Progenitor cell of endocrine pancreas (in vitro differentiated cells): ENCODE data around the gene PDZRN4. TPM values are rescaled to one million over a fixed set of nuclear protein-coding genes. Genes with fewer than 3 reads are reported as not detected.
"Not testable (repeated sequence)": the region's sequence is repeated elsewhere in the genome, so short reads cannot be mapped to it uniquely, and the experiment has no call there.

Source experiments
- DNase-seq: peaks from one replicate; pipeline ENCODE4 v3.0.0; 2021; ENCODE audit warnings: low spot score; ENCODE audit not compliant: unreplicated experiment
- H3K27ac Mint-ChIP-seq: 2 replicates; pipeline ENCODE4 v1.8.0; 2021; ENCODE audit warnings: mild to moderate bottlenecking, moderate library complexity, mixed read lengths
- H3K27me3 Mint-ChIP-seq: 2 replicates; pipeline ENCODE4 v1.8.0; 2021; ENCODE audit warnings: mixed read lengths
- H3K36me3 Mint-ChIP-seq: 2 replicates; pipeline ENCODE4 v1.8.0; 2022; ENCODE audit warnings: mixed read lengths; ENCODE audit not compliant: insufficient read depth
- H3K4me1 Mint-ChIP-seq: 2 replicates; pipeline ENCODE4 v1.8.0; 2021; ENCODE audit warnings: low read depth, mixed read lengths
- H3K4me3 Mint-ChIP-seq: 2 replicates; pipeline ENCODE4 v1.8.0; 2021; ENCODE audit warnings: low read depth, mild to moderate bottlenecking, moderate library complexity, mixed read lengths
- H3K9me3 Mint-ChIP-seq: 2 replicates; pipeline ENCODE4 v1.8.0; 2021; ENCODE audit warnings: low read depth, mixed read lengths
- CTCF ChIP-seq: fragments of 200-600 bp; sonication (generic); IDR thresholded peaks from one replicate; pipeline ENCODE4 v1.5.0; 2021; ENCODE audit warnings: antibody characterized with exemption, mild to moderate bottlenecking; ENCODE audit not compliant: unreplicated experiment
- total RNA-seq: library from RNA; stranded (reverse); gene quantifications from 2 replicates; pipeline ENCODE4 v1.2.1, GENCODE V29; 2021

Gene PDZRN4
- total RNA-seq, 1 donor from 2014 or later, result 0.12 TPM

GRCh38 chr12:41537522-41537921, 349.4 kb downstream of the PDZRN4 start:
- Mint-ChIP-seq H3K4me3 (no peak overlapping the region), H3K27ac (no peak overlapping the region), H3K36me3 (no peaks in the 10 kb centered on the region), H3K4me1 (peaks cover 20% of the 10 kb centered on the region), H3K9me3 (no peaks in the 10 kb centered on the region), H3K27me3 (no peaks in the 10 kb centered on the region)
- DNase-seq, result no peak
- no peak for TF ChIP-seq CTCF

- H3K27ac Mint-ChIP-seq, result no peak overlapping the region
- peaks cover 5% of the 10 kb centered on the region for H3K4me1 Mint-ChIP-seq
- DNase-seq, result no peak
- peaks cover 3% of the 10 kb centered on the region for H3K9me3 Mint-ChIP-seq
- no peaks in the 10 kb centered on the region for H3K36me3 Mint-ChIP-seq
- no peak for TF ChIP-seq CTCF
- no peaks in the 10 kb centered on the region for H3K27me3 Mint-ChIP-seq
- H3K4me3 Mint-ChIP-seq, result no peak overlapping the region
These were observed 357.6 kb downstream of the PDZRN4 start for GRCh38 chr12:41545761-41546160.

GRCh38 chr12:41547071-41547470, 359.0 kb downstream of the PDZRN4 start:
- not testable (repeated sequence) for H3K9me3 Mint-ChIP-seq, H3K4me1 Mint-ChIP-seq, H3K4me3 Mint-ChIP-seq, H3K36me3 Mint-ChIP-seq, H3K27me3 Mint-ChIP-seq, H3K27ac Mint-ChIP-seq, DNase-seq

GRCh38 chr12:41548926-41549325, 360.8 kb downstream of the PDZRN4 start:
- Mint-ChIP-seq H3K9me3 (peaks cover 3% of the 10 kb centered on the region), H3K36me3 (no peaks in the 10 kb centered on the region), H3K4me1 (peaks cover 4% of the 10 kb centered on the region), H3K27ac (no peak overlapping the region), H3K4me3 (no peak overlapping the region), H3K27me3 (no peaks in the 10 kb centered on the region)
- no peak for DNase-seq
- no peak for TF ChIP-seq CTCF

- no peaks in the 10 kb centered on the region for H3K9me3 Mint-ChIP-seq
- no peak overlapping the region for H3K27ac Mint-ChIP-seq
- H3K4me3 Mint-ChIP-seq, result no peak overlapping the region
- no peaks in the 10 kb centered on the region for H3K27me3 Mint-ChIP-seq
- no peak for TF ChIP-seq CTCF
- no peak for DNase-seq
- no peaks in the 10 kb centered on the region for H3K36me3 Mint-ChIP-seq
- peaks cover 3% of the 10 kb centered on the region for H3K4me1 Mint-ChIP-seq
These were observed 364.5 kb downstream of the PDZRN4 start for GRCh38 chr12:41552588-41552987.

- H3K36me3 Mint-ChIP-seq, result no peaks in the 10 kb centered on the region
- H3K27ac Mint-ChIP-seq, result no peak overlapping the region
- no peak for DNase-seq
- no peaks in the 10 kb centered on the region for H3K27me3 Mint-ChIP-seq
- no peaks in the 10 kb centered on the region for H3K4me1 Mint-ChIP-seq
- H3K4me3 Mint-ChIP-seq, result no peak overlapping the region
- H3K9me3 Mint-ChIP-seq, result no peaks in the 10 kb centered on the region
- no peak for TF ChIP-seq CTCF
These were observed 368.1 kb downstream of the PDZRN4 start for GRCh38 chr12:41556176-41556575.
